Kidney (tissue), 14 donors: Measurements from ENCODE around the gene MCRIP1. TPM values are rescaled to one million over a fixed set of nuclear protein-coding genes. Genes with fewer than 3 reads are reported as not detected.

Source experiments
- DNase-seq, 5 donors: peaks; one replicate each; pipeline ENCODE4 v3.0.0-alpha.2; 2013 to 2020
- FAIRE-seq: peaks from 2 replicates; lab custom pipeline; 2012; peaks lifted over from hg19 to GRCh38; lab: Jason Lieb, UNC
- H3K27ac ChIP-seq, 2 donors: one replicate each; pipeline ENCODE4 v1.7.0; 2013; ENCODE audit warnings: low read depth in 2 of 2, low read length in 2 of 2, inconsistent platforms in 1 of 2
- H3K27me3 ChIP-seq: one replicate; pipeline ENCODE4 v1.7.1; 2013; ENCODE audit warnings: low read length, inconsistent platforms; ENCODE audit not compliant: control insufficient read depth, insufficient read depth
- H3K36me3 ChIP-seq, 3 donors: one replicate each; pipeline versions ENCODE4 v1.7.0 to v1.7.1; 2013; ENCODE audit warnings: low read length in 3 of 3, control low read depth in 1 of 3, inconsistent platforms in 1 of 3; ENCODE audit not compliant: insufficient read depth in 3 of 3, control insufficient read depth in 2 of 3
- H3K4me1 ChIP-seq, 3 donors: one replicate each; pipeline versions ENCODE4 v1.7.0 to v1.7.1; 2013; ENCODE audit warnings: low read length in 3 of 3, inconsistent platforms in 1 of 3, low read depth in 1 of 3; ENCODE audit not compliant: control insufficient read depth in 2 of 3, insufficient read depth in 2 of 3
- H3K4me3 ChIP-seq, 3 donors: one replicate each; pipeline versions ENCODE4 v1.7.0 to v1.8.1; 2013; ENCODE audit warnings: low read length in 3 of 3, control low read depth in 1 of 3, inconsistent platforms in 1 of 3
- H3K9ac ChIP-seq, 3 donors: one replicate each; pipeline versions ENCODE4 v1.7.0 to v1.7.1; 2013; ENCODE audit warnings: low read length in 3 of 3, control low read depth in 1 of 3, inconsistent platforms in 1 of 3
- H3K9me3 ChIP-seq, 3 donors: one replicate each; pipeline versions ENCODE4 v1.7.0 to v1.7.1; 2013; ENCODE audit warnings: low read length in 3 of 3, control low read depth in 1 of 3, inconsistent platforms in 1 of 3; ENCODE audit not compliant: control insufficient read depth in 2 of 3, insufficient read depth in 1 of 3
- intact Hi-C: fragments of 100-400 bp; cut with DNase I; formaldehyde crosslinking; loops from one replicate; pipeline ENCODE4 v1.11.1; 2022
- polyA plus RNA-seq: library from polyadenylated mRNA; stranded (reverse); fragments of 350-450 nt; fragmentation: Illumina TruSeq; extraction: RNeasy Lipid Tissue Mini Kit (QIAGEN cat#74804); gene quantifications from one replicate; pipeline ENCODE4 v1.2.3, GENCODE V29; 2014; ENCODE audit warnings: low read depth, low replicate concordance; ENCODE audit not compliant: insufficient read depth
- total RNA-seq: library from RNA; stranded (reverse); fragmentation: NEBNext Ultra II Directional; extraction: Animal tissue kit (Norgen Biotek cat#: 25700); gene quantifications from one replicate; pipeline ENCODE4 v1.2.1, GENCODE V29; 2021
- TF ChIP-seq, protein P1 (sequence below): IDR thresholded peaks from 3 replicates; pipeline ENCODE4 v1.5.1; 2012; ENCODE audit warnings: mild to moderate bottlenecking, moderate library complexity, borderline replicate concordance; ENCODE audit not compliant: insufficient read depth; ENCODE audit errors: extremely low read depth
- donor health status: control.
- donor health status: control.
- donor health status: control.
- donor health status: control.
- donor health status: control.
- donor health status: DM: yes; HTN: yes; CAD: no.
- donor health status: Normal renal cell carcinoma (clear cell type).

Gene MCRIP1
- total and polyA plus RNA-seq, 2 donors from 2014 or later = 88.3 to 151 TPM

DNA sequence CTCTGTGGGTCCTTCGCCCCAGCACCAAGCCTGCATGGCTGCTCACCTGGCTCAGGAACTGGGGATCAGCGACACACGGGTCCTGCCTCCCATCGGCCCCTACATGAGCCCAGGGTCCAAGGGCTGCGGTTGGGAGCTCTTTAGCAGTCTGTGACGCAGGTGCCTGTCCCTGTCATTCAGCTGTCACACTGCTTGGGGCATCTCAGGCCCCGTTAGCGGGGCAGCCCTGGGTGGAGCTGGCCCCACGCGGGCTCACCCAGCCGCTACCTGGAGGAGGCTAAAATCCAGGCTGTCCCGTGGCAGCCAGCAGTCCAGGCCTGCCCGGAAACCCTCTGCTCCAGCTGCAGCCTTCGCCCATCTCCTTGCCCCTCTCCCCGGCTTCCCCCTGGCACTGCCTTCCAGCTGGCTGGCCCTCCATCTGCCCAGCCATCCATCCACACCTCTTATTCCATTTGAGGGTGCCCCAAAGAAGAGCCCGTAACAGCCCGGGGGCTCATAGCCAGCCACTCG is 25.8 kb downstream of the MCRIP1 start:
- peaks cover 5% of the 10 kb centered on the region for H3K27me3 ChIP-seq
- H3K4me1 ChIP-seq = peaks cover 0 to 4% (median 0%) of the 10 kb centered on the region in 3 donors
- H3K36me3 ChIP-seq = no peaks in the 10 kb centered on the region
- FAIRE-seq (no peak), DNase-seq (no peak)
- TF ChIP-seq, protein P1, sequence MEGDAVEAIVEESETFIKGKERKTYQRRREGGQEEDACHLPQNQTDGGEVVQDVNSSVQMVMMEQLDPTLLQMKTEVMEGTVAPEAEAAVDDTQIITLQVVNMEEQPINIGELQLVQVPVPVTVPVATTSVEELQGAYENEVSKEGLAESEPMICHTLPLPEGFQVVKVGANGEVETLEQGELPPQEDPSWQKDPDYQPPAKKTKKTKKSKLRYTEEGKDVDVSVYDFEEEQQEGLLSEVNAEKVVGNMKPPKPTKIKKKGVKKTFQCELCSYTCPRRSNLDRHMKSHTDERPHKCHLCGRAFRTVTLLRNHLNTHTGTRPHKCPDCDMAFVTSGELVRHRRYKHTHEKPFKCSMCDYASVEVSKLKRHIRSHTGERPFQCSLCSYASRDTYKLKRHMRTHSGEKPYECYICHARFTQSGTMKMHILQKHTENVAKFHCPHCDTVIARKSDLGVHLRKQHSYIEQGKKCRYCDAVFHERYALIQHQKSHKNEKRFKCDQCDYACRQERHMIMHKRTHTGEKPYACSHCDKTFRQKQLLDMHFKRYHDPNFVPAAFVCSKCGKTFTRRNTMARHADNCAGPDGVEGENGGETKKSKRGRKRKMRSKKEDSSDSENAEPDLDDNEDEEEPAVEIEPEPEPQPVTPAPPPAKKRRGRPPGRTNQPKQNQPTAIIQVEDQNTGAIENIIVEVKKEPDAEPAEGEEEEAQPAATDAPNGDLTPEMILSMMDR = no peak
- H3K27ac ChIP-seq = no peak overlapping the region
- no peak overlapping the region for H3K9ac ChIP-seq
- no peaks in the 10 kb centered on the region for H3K9me3 ChIP-seq
- intact Hi-C loops = no loop called here
- H3K4me3 ChIP-seq = no peak overlapping the region

GRCh38 chr17:81806461-81807209 is 26.5 kb downstream of the MCRIP1 start:
- FAIRE-seq (no peak), DNase-seq (peak in 1 of 5 donors; percentile 69)
- Histone ChIP-seq H3K9me3 (no peaks in the 10 kb centered on the region), H3K36me3 (no peaks in the 10 kb centered on the region), H3K27ac (no peak overlapping the region), H3K4me1 (peaks cover 0 to 4% (median 0%) of the 10 kb centered on the region in 3 donors), H3K9ac (no peak overlapping the region), H3K27me3 (peaks cover 5% of the 10 kb centered on the region), H3K4me3 (no peak overlapping the region)
- intact Hi-C loops = no loop called here
- TF ChIP-seq, protein P1 = no peak

DNA sequence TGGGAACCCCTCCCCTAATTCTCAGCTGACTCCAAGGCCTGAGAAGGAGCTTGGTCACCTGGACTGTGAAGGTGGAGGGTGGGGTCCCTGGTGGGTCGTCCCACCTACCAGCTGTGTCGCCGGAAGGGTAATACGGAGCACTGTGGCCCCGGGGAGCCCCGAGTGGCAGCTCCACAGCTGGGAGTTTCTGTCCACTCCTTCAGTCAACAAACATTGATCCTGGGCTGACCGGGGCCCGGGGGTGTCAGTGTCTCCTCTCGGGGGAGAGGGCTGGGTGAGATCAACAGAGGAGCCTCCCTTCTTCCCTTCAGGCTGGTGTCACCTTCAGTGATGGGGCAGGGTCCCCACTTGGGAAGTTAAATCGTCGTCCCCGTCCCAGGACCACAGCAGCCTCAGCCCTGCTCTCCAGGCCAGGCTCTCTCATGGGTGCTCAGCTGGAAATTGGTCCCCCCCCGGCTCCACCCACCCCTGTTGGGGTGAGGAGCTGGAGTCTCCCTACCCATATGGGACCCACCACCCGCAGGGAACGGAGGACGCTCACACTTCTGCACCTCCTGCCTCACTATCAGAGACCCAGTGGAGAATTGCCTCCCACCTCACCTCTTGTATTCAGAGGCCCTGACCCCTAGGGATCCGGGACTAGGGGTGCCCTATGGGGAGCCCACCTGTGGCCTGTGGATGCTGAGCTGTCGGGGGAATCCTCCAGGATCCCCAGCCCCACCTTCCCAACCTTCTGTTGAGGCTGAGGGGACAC is 27.2 kb downstream of the MCRIP1 start:
- TF ChIP-seq, protein P1 = no peak
- Histone ChIP-seq H3K27ac (peak overlapping the region in 1 of 2 donors; percentile 32), H3K36me3 (no peaks in the 10 kb centered on the region), H3K4me1 (peaks cover 0 to 4% (median 0%) of the 10 kb centered on the region in 3 donors), H3K4me3 (no peak overlapping the region), H3K27me3 (peaks cover 5% of the 10 kb centered on the region), H3K9ac (peak overlapping the region in 1 of 3 donors; percentile 7), H3K9me3 (no peaks in the 10 kb centered on the region)
- FAIRE-seq = no peak
- DNase-seq = no peak
- intact Hi-C loops = no loop called here
